Mammary epithelial cell (primary cell): Measurements from ENCODE around the gene KCNH6.

ENCODE experiments used
- EZH2 ChIP-seq: IDR thresholded peaks from 2 replicates; pipeline ENCODE4 v1.6.1; 2012; ENCODE audit warnings: low read length, inconsistent platforms, borderline replicate concordance
- TF ChIP-seq, protein P1 (sequence below), 2 donors: IDR thresholded peaks in 1 of 2; conservative IDR thresholded peaks in 1 of 2; 2 replicates each; pipeline ENCODE4 v1.5.1; 2011 to 2012; ENCODE audit warnings: inconsistent platforms in 2 of 2, low read length in 2 of 2, mild to moderate bottlenecking in 2 of 2, control low read depth in 1 of 2, low read depth in 1 of 2; ENCODE audit not compliant: insufficient read depth in 1 of 2; ENCODE audit errors: extremely low read depth in 1 of 2

DNA sequence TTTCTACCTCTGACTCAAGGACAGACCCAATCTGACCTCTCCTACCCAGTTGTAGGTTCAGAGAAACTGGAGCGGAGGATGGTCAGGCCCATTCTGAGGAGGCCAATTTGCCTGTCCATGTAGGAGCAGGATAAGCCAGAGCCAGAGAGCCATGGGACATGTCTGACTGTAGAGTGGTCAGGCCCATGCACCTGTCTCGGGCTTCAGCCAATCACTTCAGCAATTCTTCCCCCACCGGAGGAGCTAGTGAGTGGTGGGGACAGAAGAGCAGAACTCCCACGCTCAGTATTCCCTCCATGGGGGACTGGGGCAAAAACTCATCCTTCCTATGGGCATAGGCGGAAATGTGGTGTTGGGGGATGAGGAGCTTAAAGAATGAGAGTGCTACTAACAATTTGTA is 41.4 kb downstream of the KCNH6 start:
- TF ChIP-seq, protein P1, sequence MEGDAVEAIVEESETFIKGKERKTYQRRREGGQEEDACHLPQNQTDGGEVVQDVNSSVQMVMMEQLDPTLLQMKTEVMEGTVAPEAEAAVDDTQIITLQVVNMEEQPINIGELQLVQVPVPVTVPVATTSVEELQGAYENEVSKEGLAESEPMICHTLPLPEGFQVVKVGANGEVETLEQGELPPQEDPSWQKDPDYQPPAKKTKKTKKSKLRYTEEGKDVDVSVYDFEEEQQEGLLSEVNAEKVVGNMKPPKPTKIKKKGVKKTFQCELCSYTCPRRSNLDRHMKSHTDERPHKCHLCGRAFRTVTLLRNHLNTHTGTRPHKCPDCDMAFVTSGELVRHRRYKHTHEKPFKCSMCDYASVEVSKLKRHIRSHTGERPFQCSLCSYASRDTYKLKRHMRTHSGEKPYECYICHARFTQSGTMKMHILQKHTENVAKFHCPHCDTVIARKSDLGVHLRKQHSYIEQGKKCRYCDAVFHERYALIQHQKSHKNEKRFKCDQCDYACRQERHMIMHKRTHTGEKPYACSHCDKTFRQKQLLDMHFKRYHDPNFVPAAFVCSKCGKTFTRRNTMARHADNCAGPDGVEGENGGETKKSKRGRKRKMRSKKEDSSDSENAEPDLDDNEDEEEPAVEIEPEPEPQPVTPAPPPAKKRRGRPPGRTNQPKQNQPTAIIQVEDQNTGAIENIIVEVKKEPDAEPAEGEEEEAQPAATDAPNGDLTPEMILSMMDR (conservative IDR thresholded peaks at IDR 0.05 in 1 of 2, IDR thresholded peaks at IDR 0.05 in 1 of 2; ENCODE audit: extremely low read depth in 1 of 2, insufficient read depth in 1 of 2, low read depth in 1 of 2, low read length in 2 of 2): no peak
- TF ChIP-seq EZH2: no peak
